HG02763 (cell line): ENCODE measurements around the gene SYNE3.

Experiments
- ATAC-seq: cut with Tn5 transposase; IDR thresholded peaks from one replicate; pipeline ENCODE4 v1.9.1; 2021; ENCODE audit warnings: mild to moderate bottlenecking, moderate library complexity; ENCODE audit not compliant: unreplicated experiment

SYNE3 gene

GRCh38 chr14:95478309-95478708 is 38.1 kb downstream of the SYNE3 start:
- no peak for ATAC-seq

- ATAC-seq, result no peak
These were observed 38.8 kb downstream of the SYNE3 start for GRCh38 chr14:95477411-95478269.

DNA sequence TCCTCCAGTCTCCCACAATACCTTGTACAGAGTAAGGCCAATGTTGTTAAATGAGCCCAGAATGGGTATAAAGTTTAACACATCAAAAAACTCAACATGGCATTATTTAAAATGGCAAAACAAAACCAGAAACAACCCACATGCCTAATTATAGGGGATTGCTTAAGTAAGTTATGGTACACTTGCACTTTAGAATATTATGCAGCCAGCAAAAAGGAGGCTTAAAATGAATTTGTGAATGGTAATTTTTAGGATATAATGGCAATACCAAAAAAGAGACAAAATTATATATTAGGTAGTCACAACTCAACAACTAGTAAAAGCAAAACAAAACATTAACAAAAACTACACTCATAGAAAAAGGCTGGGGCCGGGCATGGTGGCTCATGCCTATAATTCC is 39.7 kb downstream of the SYNE3 start:
- ATAC-seq, result no peak

GRCh38 chr14:95475540-95476240 is 40.8 kb downstream of the SYNE3 start:
- no peak for ATAC-seq

- no peak for ATAC-seq
These were observed 41.5 kb downstream of the SYNE3 start for GRCh38 chr14:95474941-95475340.

DNA sequence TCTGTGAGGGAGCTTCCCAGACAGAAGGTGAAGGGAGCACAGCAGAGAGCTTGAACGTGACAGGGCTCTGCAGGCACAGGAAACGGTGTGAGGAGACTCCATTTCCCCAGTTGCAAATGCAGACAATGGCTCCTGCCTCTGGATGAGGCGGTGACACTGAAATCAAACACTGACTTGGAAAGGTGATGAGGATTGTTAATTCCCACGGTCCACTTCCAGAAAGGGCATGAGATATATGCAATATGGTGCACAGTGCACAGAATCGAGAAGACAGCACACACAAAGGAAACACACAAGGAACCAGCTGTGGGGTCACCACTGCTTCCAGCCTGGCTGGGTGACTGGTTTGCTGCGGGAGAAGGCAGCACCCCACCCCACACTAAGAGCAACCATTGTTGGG is 42.0 kb downstream of the SYNE3 start:
- no peak for ATAC-seq

DNA sequence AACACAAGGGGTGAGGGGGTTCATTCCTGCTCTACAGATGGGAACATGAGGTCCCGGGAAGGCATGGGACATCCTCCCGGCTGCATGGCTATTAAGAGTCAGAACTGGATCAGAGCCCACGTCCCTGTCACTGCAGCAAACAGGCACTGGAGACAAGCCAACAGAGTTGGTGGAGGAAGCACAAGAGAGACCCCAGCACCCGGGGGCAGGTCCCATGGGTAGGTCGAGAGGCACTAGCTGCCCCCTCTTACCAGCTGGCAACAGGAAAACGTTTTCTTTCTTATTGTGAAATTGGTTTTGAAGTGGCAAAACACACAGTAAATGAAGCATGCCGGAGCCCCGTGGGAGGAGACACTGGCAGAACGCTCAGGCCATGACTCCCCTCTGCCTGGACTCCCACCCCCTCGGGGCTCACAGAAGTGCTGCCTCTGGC is 43.6 kb downstream of the SYNE3 start:
- no peak for ATAC-seq

- ATAC-seq, result no peak
These were observed 45.0 kb downstream of the SYNE3 start for GRCh38 chr14:95471476-95471875.

DNA sequence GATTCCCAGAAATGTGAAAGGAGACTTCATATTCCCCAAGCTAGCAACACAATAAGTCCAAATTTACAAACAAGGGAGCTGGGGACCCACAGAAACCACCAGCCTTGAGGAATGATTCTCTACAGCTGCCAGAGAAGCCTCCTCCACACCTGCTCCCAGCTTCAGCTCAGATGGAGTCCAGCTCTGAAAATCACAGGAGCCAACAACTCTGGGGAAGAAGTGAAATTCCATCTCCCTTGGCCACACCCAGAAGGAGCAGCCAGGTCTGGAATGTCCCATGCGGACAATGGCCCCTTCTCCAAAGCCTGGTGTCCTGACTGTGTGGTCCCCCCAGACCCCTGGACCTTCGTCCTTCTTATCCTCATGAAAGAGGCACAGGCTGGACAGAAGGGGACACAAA is 45.4 kb downstream of the SYNE3 start:
- no peak for ATAC-seq

GRCh38 chr14:95469134-95469481 is 47.3 kb downstream of the SYNE3 start:
- no peak for ATAC-seq

DNA sequence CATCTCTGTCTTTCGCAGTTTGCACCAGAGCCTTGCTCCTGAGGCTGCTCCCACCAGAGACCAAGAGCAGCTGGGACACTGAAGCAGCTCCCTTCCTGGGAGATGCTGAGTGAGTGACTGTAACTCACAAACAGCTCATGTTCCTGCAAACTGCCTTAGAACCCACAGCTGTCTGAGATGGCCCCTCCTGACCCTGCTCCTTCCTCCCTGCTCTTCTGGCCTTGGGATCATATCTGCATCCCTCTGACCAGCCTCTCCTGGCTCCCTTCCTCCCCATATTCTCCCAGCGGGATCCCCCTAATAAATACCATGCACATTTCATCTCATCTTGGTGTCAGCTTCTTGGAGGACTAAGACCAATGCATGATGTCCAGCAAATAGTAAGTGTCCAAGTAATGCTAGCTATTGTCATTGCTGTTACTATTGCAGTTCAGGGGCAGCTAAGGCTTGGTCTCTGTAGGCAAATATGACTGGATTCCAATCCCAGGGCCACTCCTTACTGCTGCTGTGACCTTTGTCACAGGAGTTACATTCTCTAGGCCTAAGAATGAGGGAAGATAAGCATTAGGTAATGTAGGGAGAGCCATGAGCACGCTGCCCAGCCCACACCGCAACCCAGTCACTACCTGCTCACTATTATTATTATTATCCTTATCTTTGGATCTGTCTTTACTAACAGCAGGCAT is 47.9 kb downstream of the SYNE3 start:
- no peak for ATAC-seq

DNA sequence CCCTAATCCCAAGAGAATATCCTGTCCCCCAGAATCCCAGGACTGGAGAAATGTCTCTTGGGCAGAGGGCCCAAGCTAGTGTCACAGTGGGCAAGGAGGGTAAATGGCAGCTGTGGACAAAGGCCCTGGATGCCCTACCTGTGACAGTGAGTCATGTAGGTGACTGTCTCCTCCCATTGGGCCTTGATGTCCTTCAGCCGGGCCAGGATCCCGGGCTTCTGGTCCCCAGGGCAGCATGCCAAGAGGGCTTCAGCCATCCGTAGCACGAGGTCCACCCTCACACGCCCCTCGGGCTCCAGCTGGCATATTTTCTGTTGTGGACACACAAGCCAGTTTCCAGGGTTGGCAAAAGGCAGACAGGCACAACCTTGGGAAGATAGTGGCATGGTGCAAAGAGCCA is 48.8 kb downstream of the SYNE3 start:
- no peak for ATAC-seq

- no peak for ATAC-seq
These were observed 49.2 kb downstream of the SYNE3 start for GRCh38 chr14:95467232-95467631.
